ENCODE data around the gene SSTR5. TPM values are rescaled to one million over a fixed set of nuclear protein-coding genes. Genes with fewer than 3 reads are reported as not detected.

Gene SSTR5
- total and polyA plus RNA-seq, 11 donors: 0.22 to 20.1 (median 3.6) TPM

DNA sequence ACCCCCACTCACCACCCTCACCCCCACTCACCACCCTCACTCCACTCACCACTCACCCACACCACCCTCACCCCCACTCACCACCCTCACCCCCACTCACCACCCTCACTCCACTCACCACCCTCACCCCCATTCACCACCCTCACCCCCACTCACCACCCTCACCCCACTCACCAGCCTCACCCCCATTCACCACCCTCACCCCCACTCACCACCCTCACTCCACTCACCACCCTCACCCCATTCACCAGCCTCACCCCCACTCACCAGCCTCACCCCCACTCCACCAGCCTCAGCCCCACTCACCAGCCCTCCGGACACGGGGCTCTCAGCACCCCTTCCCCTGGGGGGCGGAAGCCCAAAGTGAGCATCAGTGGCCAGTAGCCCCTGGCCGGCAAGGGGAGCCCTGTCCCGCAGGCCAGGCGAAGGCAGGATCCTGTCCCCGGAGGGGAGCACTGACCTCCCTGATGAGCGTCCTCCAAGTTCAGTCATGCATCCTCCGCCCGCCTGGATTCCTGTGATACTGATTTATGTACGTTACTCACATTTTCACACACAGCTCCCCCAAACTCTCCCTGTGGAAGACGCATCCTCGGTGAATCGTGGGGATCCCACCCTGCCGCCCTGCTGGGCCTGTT is 41.5 kb downstream of the SSTR5 start:
- Histone ChIP-seq H3K27ac (no peak overlapping the region), H3K27me3 (peaks cover 0 to 62% (median 6%) of the 10 kb centered on the region in 9 donors), H3K9me3 (no peaks in the 10 kb centered on the region), H3K4me3 (no peak overlapping the region), H3K4me1 (no peaks in the 10 kb centered on the region), H3K36me3 (no peaks in the 10 kb centered on the region)
- TF ChIP-seq POLR2A (IDR thresholded peaks at IDR 0.05) (no peak), CTCF (IDR thresholded peaks at IDR 0.05) (no peak)
- 74 to 80% (median 74%) methylated on average over 15 of the region's 15 CpGs for WGBS, 4 donors
- ATAC-seq (no peak), DNase-seq (no peak)
- intact Hi-C loops (cut with DNase I): no loop called here

- intact Hi-C loops (cut with DNase I): loop anchor here in 1 of 10 donors (2.0 kb wide), 1 partner anchor 14 kb away; no protein-coding TSS in a partner anchor
- Histone ChIP-seq H3K27me3 (peaks cover 0 to 57% (median 11%) of the 10 kb centered on the region in 9 donors), H3K36me3 (no peaks in the 10 kb centered on the region), H3K4me1 (no peaks in the 10 kb centered on the region), H3K4me3 (no peak overlapping the region), H3K9me3 (no peaks in the 10 kb centered on the region), H3K27ac (no peak overlapping the region)
- DNase-seq (no peak), ATAC-seq (no peak)
- 56 to 76% (median 59%) methylated on average over 7 to 16 of the region's 16 CpGs for WGBS, 4 donors
- TF ChIP-seq POLR2A (IDR thresholded peaks at IDR 0.05) (no peak), CTCF (IDR thresholded peaks at IDR 0.05) (no peak)
Observed at GRCh38 chr16:1116693-1117077, 44.1 kb downstream of the SSTR5 start.

GRCh38 chr16:1117176-1117900 is 44.8 kb downstream of the SSTR5 start:
- Histone ChIP-seq H3K4me3 (no peak overlapping the region), H3K27me3 (peaks cover 0 to 51% (median 11%) of the 10 kb centered on the region in 9 donors), H3K27ac (no peak overlapping the region), H3K36me3 (no peaks in the 10 kb centered on the region), H3K9me3 (no peaks in the 10 kb centered on the region), H3K4me1 (no peaks in the 10 kb centered on the region)
- intact Hi-C loops (cut with DNase I): loop anchor here in 1 of 10 donors (2.0 kb wide), 1 partner anchor 13 kb away; no protein-coding TSS in a partner anchor
- TF ChIP-seq POLR2A (IDR thresholded peaks at IDR 0.05) (no peak), CTCF (IDR thresholded peaks at IDR 0.05) (no peak)
- DNase-seq: no peak
- 51 to 66% (median 56%) methylated on average over 26 to 34 of the region's 34 CpGs for WGBS, 4 donors
- ATAC-seq: no peak

- H3K27me3 ChIP-seq: peaks cover 0 to 51% (median 11%) of the 10 kb centered on the region in 9 donors
- ATAC-seq: no peak
- intact Hi-C loops (cut with DNase I): loop anchor here in 1 of 10 donors (2.0 kb wide), 1 partner anchor 13 kb away; no protein-coding TSS in a partner anchor
- WGBS, 4 donors: 72 to 83% (median 76%) methylated on average over 12 to 19 of the region's 19 CpGs
- TF ChIP-seq CTCF (IDR thresholded peaks at IDR 0.05) (no peak), POLR2A (IDR thresholded peaks at IDR 0.05) (no peak)
- no peaks in the 10 kb centered on the region for H3K36me3 ChIP-seq
- no peak overlapping the region for H3K4me3 ChIP-seq
- no peak for DNase-seq
- H3K4me1 ChIP-seq: no peaks in the 10 kb centered on the region
- H3K27ac ChIP-seq: no peak overlapping the region
- H3K9me3 ChIP-seq: no peaks in the 10 kb centered on the region
Observed at GRCh38 chr16:1117926-1118325, 45.4 kb downstream of the SSTR5 start.

All from heart left ventricle (tissue), 16 donors.